Bronchial epithelial cell (primary cell): ENCODE results near the gene C4BPA. TPM values are rescaled to one million over a fixed set of nuclear protein-coding genes. Genes with fewer than 3 reads are reported as not detected.

ENCODE experiments used
- DNase-seq: peaks from one replicate; pipeline ENCODE4 v3.0.0-alpha.2; 2010; ENCODE audit warnings: low read depth
- FAIRE-seq: peaks from 2 replicates; lab custom pipeline; 2011; peaks lifted over from hg19 to GRCh38; lab: Jason Lieb, UNC
- H3K27me3 ChIP-seq: 2 replicates; pipeline ENCODE4 v1.5.1; 2011; ENCODE audit warnings: low read length; ENCODE audit not compliant: control insufficient read depth, insufficient read depth
- H3K36me3 ChIP-seq: 2 replicates; pipeline ENCODE4 v1.5.1; 2011; ENCODE audit warnings: low read length; ENCODE audit not compliant: control insufficient read depth, insufficient read depth
- H3K4me3 ChIP-seq: 2 replicates; pipeline ENCODE4 v1.5.1; 2011; ENCODE audit warnings: mild to moderate bottlenecking, low read depth, low read length, control low read depth
- total RNA-seq: library from RNA; depleted of rRNA; stranded (reverse); fragments of >200 nt; gene quantifications from 2 replicates; pipeline ENCODE4 v1.2.1, GENCODE V29; 2014
- TF ChIP-seq, protein P1 (sequence below): IDR thresholded peaks from 2 replicates; pipeline ENCODE4 v1.5.1; 2011; ENCODE audit warnings: mild to moderate bottlenecking, moderate library complexity, low read length, control low read depth, inconsistent platforms; ENCODE audit not compliant: insufficient read depth, severe bottlenecking

C4BPA gene
- total RNA-seq, 1 donor from 2014 or later: not detected

DNA sequence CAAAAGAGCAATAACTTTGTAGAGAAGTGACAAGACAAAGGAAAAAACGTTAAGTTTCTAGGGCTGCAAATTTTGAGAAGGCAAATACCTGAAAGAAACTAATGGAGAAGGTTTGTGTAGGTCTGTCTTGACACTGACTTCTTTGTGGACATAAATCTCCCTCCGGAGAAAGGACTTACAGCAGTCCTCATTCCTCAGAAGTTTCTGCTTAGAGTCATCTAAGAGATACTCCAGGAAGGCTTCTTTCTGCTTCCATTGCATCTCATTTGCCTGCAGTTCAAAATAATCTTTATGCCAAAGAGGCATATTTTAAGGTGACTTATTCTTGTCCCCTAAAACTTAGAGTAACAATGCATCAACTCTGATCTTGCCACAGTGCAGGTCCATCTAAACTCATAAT lies 19.8 kb upstream of the C4BPA start:
- TF ChIP-seq, protein P1, sequence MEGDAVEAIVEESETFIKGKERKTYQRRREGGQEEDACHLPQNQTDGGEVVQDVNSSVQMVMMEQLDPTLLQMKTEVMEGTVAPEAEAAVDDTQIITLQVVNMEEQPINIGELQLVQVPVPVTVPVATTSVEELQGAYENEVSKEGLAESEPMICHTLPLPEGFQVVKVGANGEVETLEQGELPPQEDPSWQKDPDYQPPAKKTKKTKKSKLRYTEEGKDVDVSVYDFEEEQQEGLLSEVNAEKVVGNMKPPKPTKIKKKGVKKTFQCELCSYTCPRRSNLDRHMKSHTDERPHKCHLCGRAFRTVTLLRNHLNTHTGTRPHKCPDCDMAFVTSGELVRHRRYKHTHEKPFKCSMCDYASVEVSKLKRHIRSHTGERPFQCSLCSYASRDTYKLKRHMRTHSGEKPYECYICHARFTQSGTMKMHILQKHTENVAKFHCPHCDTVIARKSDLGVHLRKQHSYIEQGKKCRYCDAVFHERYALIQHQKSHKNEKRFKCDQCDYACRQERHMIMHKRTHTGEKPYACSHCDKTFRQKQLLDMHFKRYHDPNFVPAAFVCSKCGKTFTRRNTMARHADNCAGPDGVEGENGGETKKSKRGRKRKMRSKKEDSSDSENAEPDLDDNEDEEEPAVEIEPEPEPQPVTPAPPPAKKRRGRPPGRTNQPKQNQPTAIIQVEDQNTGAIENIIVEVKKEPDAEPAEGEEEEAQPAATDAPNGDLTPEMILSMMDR: no peak
- H3K27me3 ChIP-seq: no peaks in the 10 kb centered on the region
- H3K36me3 ChIP-seq: no peaks in the 10 kb centered on the region
- no peak for FAIRE-seq
- DNase-seq: no peak
- no peak overlapping the region for H3K4me3 ChIP-seq

DNA sequence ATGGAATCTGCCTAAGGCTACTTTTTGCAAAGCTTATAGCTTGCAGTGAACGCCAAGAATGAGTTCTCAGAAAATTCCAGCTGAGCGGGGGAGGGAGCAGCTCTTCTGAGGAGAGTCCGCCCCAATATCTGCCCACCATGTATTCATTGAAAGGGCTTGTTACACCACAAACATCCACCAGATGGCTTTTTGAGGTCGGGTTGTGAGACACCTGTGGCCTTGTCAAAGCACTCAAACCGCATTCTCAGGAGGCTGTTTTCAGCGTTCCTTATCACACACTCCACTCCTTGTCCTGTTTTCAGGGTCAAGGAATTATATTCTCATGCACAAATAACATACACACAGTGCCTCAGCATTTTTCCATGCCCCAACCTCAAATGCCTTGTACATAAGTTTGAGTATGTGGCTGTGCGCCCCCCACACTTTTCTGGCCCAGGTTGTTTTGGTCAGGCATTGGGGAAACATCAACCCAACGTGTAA lies 19.3 kb upstream of the C4BPA start:
- peak; percentile 77 for FAIRE-seq
- H3K36me3 ChIP-seq: no peaks in the 10 kb centered on the region

DNA sequence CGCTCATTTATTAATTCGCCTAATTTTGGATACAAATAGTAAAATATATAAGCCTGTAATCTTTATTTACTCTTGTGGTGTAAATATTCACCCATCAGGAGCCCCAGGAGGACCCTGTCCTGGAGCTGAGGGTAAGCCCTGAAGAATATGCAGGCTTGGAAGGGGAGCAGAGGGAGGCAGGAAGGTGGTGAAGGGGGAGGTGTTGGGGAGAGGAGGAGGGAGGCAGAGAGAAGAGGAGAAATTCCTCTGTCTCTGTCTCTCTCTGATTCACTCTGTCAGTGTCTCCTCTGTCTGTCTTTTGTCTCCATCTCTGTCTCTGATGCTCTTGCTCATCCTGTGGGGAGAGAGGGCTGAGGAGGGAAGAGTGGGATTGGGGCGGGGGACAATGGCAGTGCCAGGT lies 18.1 kb upstream of the C4BPA start:
- Histone ChIP-seq H3K36me3 (no peaks in the 10 kb centered on the region), H3K4me3 (no peak overlapping the region), H3K27me3 (no peaks in the 10 kb centered on the region)
- FAIRE-seq (no peak), DNase-seq (no peak)
- TF ChIP-seq, protein P1: no peak

More for the DNA sequence above, 19.3 kb upstream of the C4BPA start:
- Histone ChIP-seq H3K27me3 (no peaks in the 10 kb centered on the region), H3K4me3 (no peak overlapping the region)
- TF ChIP-seq, protein P1: peak; percentile 73
- DNase-seq: peak; percentile 65

DNA sequence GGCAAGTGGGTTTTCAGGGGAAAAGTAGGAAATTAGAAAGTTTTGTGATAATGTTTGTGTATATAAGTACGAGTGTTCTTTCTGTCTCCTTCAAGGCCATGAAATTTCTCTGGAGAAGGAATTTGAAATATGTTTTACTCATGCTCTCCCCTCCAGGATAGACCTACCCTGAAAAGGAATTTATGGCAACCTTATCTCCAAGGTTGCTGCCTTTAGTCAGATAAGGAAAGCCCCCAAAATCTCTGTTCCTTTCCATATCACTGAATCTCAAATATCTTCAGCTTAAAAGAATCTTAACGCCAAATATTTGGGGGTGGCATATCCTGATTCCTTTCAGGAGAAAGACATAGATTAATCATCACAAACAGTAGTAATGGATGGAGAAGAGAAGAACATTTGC lies 15.9 kb upstream of the C4BPA start:
- FAIRE-seq (no peak), DNase-seq (no peak)
- Histone ChIP-seq H3K27me3 (no peaks in the 10 kb centered on the region), H3K36me3 (no peaks in the 10 kb centered on the region), H3K4me3 (no peak overlapping the region)
- TF ChIP-seq, protein P1: no peak

DNA sequence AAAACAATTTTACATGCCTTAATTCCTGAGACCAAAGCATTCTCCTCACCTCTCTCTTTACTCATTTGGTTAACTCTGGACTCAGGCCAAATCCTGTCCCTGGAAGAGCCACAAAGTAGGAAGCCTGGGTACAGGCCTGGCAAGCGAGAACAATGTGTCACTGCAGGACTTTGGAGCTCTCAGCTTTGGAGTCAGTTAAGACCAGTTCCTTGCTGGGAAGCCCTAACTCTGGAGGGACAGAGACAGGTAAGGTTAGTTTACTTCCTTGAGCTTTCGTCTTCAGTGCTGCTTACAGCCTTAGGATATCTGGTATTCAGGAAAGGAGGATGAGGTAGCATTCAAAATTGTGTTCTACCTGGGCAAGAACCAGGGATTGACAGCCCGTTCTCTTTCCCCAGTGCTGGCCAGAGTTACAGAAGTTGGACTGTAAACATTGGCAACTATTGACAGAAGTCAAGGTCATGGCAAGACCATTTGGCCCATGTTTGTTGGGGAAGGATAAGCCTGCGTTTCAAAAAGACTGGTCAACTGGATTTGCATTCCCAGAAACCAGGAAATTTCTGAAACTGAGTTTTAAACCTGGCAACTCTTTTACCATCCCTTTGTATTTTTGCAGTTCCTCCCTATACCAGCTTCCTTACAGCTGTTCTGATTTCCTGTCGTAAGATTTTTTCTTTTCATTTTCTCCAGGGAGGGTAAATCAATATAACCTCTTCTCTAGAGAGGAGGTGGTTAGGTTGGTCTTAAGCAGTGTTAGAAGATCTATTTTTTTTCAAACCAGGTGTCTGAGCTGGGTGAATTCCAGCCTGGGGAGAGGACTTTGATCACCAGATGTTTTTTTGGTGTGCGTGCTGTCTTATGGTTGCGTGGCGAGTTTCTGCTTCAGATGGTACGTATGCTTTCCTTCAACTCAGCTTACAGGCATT lies 15.1 kb upstream of the C4BPA start, which contains the start of gene C4BPB:
Gene C4BPB, plus strand, starts transcription at position 160 of the 926 bp plus-strand sequence. Its CDS starts 672 bp downstream, at position 832.
- Histone ChIP-seq H3K4me3 (no peak within 1 kb of the TSS), H3K36me3 (no peaks in the 10 kb centered on the region), H3K27me3 (no peaks in the 10 kb centered on the region)
- DNase-seq: peak; percentile 42
- FAIRE-seq: no peak
- TF ChIP-seq, protein P1: no peak
